ENCODE results near the gene MAPK9.

- TF ChIP-seq CTCF (IDR thresholded peaks at IDR 0.05; ENCODE audit: low read depth, low read length, poor library complexity, severe bottlenecking) (no peak), EZH2phosphoT487 (IDR thresholded peaks at IDR 0.05; ENCODE audit: borderline replicate concordance, low read length) (no peak)
These were observed 9.6 kb downstream of the MAPK9 start for GRCh38 chr5:180282281-180282680.

Measured in DOHH2 (cell line).